EH (cell line): ENCODE measurements around the gene TSPAN15.

Experiments used
- DNase-seq: peaks from one replicate; pipeline ENCODE4 v3.0.0-alpha.2; 2015; ENCODE audit warnings: low read depth

TSPAN15 gene

GRCh38 chr10:69466158-69466490 lies 14.9 kb downstream of the TSPAN15 start:
- no peak for DNase-seq

- DNase-seq = no peak
Observed at GRCh38 chr10:69466689-69467088, 15.4 kb downstream of the TSPAN15 start.

- DNase-seq = no peak
Observed at GRCh38 chr10:69467928-69468750, 16.9 kb downstream of the TSPAN15 start.

- peak; percentile 43 for DNase-seq
Observed at GRCh38 chr10:69468751-69469089, 17.5 kb downstream of the TSPAN15 start.

GRCh38 chr10:69469976-69470375 lies 18.7 kb downstream of the TSPAN15 start:
- DNase-seq = no peak

DNA sequence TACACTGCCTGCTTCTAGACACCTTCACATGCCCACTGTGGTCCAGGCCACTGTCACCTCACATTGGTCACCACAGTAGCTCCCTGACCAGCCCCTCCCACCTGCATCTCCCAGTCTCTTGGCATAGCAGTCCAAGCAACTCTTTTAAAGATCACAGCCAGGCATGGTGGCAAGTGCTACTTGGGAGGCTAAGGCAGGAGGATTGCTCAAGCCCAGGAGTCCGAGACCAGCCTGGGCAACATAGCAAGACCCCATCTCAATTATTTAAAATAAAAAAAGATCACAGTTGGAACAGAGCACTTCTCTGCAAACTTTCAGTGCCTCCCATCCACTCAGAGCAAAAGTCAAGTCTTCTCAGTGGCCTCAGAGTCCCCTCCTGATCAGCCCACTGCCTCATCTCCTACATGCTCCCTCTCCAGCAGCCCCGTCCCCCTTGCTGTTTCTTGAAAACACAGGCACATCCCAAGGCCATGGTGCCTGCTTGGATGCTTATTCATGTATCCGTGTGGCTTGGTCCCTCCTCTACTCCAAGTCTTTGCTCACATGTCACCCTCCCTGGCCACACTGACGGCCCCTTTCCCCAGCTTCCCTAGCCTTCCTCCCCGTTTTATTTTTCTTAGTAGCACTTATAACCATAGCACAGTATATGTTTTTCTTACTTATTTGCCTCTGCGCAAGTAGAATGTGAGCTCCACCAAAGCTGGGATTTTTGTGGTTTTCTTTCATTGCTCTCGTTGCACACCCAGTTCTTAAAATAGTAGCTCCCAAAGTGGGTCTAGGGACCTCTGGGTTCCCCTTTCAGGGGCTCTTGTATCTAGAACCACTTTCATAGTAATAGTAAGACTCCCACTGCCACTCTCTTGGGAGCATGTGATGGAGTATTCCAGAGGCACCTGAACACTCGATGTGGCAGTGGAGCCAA lies 19.5 kb downstream of the TSPAN15 start:
- DNase-seq = peak; percentile 39

- no peak for DNase-seq
Observed at GRCh38 chr10:69472142-69472541, 20.9 kb downstream of the TSPAN15 start.

GRCh38 chr10:69472544-69472943 lies 21.3 kb downstream of the TSPAN15 start:
- no peak for DNase-seq

- no peak for DNase-seq
Observed at GRCh38 chr10:69473304-69473990, 22.2 kb downstream of the TSPAN15 start.

DNA sequence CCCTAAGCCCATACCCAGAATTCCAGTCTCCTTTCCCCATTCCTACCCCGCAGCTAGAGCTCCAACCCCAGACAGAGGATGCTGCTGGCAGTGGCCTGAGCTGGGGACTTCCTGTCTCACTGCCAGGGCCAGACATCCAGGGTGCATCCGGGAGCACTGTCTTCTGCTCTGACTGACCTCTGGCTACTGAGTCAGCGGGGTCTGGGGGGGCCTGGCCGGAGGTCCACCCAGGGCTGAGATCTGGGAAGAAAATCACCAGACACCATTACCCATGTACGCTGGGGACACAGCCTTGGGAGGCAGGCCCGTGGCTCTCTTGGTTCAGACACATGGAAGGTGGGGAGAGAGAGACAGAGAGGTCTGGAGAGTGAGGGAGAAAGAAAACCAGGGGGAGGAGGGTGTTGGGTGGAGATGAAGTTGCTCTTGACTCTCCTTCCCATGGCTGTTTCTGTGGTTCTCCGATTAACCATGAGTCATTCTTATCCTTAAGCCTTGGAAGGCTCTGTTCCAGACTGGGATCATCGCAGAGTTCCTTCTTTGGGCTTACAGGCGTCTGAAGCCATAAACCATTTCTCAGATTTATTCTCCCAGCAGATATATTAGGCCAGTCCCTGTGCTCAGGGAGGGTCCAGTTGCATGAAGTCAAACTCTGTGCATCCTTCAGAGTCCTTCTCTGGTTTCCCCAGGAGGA lies 23.6 kb downstream of the TSPAN15 start:
- peak; percentile 95 for DNase-seq

- peak; percentile 66 for DNase-seq
Observed at GRCh38 chr10:69475433-69475830, 24.2 kb downstream of the TSPAN15 start.

- no peak for DNase-seq
Observed at GRCh38 chr10:69477968-69478597, 26.8 kb downstream of the TSPAN15 start.

DNA sequence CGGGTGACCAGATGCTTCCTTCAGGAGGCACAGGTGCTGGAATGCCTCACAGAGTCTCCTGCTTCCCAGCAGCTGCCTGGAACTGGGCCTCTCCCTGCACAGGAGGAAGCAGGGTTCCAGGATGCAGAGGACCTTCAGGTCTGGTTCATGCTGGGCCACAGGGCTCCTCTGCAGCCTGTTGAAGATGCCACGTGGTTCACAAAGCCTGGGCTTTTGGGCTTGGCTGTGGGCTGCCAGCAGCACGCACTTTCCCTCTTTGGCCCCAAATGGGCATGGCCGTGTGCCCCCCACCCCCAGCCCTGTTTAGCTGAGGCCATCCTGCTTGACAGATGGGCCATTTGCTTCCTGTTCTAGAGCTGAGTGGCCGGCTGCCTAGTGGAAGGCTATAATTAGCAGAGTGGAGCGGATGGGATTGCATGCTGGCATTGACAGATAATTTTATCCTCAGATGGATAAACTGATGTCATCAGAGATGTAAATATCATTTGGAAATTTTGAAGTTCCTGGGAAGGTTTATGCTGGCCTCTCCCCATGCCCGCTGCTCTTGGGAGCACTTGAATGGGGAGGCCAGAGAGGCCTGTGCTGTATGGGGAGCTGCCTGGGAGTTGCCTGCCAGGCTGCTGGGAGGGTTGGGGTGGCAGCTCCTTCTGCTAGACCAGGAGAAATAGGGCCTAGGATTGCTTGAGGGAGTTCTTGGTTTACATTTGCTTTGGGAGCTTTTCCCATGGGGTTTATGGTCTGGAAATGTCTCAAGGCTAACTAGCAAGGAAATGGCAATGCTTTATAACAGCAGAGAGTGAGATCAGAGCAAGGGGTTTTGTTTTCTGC lies 28.2 kb downstream of the TSPAN15 start:
- peak; percentile 65 for DNase-seq

DNA sequence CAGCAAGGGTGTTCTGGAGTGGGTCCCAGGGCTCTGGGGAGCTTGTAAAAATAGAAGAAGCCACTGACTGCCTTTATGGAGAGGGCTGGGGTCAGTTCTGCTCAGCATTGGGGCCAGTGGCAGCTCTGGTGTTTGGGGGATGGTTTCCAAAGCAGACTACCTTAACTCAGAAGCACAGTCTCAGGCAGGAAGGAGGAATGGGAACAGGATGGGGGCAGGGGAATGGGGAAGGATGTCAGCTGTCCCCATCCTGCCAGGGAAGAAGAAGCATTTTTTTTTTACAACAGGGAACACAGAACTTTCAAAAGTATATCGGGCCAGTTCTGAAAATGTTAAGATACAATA lies 28.8 kb downstream of the TSPAN15 start:
- no peak for DNase-seq

DNA sequence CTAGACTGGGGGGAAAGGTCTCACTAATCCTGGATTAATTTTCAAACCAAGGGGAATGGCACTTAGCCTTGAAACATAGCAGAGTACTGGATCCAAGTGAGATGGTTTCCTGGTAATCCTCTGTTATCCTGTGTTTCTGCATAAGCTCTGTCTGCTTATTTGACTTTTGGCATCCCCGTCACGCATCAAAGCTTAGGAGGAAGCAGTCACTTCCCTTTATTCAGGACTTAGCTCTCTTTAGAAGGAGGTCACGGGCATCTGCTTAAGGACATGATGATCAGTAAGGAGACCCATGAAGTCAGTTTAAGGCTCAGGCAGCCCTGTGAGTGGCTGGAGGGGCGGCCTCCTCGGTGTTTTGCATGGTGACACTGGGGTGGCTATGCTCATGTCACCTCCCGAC lies 30.0 kb downstream of the TSPAN15 start:
- no peak for DNase-seq

- no peak for DNase-seq
Observed at GRCh38 chr10:69481811-69482524, 30.7 kb downstream of the TSPAN15 start.

DNA sequence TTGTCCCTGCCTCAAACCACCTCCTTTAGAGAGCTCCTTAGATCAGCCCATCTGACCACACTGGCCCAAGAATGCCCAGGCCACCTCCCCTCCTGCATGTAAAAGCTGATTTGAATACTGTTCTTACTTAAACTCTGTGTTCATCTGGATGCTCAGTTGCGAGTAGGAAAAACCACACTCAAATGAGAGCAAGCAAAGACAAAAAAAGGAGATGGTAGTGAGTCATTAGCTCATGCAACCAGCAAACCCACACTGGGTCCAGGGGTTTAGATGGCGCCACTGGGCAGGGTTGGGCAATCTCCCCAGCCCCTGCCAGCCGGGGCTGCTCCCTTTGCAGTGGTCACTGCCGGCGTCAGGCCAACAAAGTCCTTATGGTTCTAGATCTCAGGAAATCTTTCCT lies 32.7 kb downstream of the TSPAN15 start:
- DNase-seq = peak; percentile 36

- DNase-seq = no peak
Observed at GRCh38 chr10:69484736-69485135, 33.5 kb downstream of the TSPAN15 start.

DNA sequence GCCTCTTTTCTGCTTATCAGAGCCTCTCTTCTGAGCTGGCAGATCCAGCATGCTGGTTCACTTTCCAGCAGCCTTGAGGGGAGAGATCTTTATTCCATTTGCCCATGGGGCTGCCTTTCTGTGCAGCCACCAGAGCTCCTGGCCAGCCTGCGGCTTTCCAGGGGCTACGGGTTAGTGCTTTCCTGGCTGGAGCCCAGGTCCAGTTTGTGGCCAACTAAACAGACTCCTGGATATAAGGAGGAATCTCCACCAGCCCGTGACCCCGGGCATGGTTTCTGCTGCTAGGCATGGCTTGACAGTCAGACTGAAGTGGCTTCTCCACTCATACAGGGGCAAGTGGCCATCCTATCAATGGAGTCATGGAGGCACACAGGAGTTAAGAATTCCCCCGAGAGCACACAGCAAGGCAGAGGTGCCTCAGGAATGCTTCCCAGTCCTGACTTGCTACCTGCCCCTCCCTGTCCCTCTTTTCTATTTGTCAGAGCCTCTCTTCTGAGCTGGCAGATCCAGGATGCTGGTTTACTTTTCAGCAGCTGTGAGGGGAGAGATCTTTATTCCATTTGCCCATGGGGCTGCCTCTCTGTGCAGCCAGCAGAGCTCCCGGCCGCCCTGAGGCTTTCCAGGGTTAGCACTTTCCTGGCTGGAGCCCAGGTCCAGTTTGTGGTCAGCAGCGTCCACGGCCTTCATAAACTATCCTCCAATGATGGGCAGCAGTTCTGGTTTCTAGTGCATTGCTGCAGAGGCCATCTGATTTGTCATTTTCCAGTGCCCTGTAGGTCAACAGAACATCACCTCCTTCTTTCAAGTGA lies 35.9 kb downstream of the TSPAN15 start:
- peak; percentile 64 for DNase-seq
